GM21515 (cell line): ENCODE results near the gene LPP.

ENCODE experiments used
- ATAC-seq: cut with Tn5 transposase; IDR thresholded peaks from one replicate; pipeline ENCODE4 v1.9.1; 2021; ENCODE audit not compliant: unreplicated experiment

Gene LPP

DNA sequence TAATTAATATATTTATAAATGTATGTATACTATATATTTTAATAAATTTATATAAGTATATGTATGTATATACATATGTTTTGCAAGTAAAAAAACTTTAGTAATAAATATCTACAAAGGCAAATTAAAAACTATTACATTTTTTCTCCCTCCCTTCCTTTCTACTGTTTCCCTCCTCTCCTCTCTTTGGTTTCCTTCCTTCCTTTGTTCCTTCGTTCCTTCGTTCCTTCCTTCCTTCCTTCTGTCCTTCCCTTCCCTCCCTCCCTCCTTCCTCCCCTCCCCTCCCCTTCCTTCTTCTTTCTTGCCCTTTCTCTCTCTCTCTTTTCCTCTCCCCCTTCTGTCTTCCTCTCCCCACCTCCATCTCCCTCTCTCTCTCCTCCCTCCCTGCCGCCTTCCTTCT lies 423.6 kb downstream of the LPP start:
- ATAC-seq, result no peak

DNA sequence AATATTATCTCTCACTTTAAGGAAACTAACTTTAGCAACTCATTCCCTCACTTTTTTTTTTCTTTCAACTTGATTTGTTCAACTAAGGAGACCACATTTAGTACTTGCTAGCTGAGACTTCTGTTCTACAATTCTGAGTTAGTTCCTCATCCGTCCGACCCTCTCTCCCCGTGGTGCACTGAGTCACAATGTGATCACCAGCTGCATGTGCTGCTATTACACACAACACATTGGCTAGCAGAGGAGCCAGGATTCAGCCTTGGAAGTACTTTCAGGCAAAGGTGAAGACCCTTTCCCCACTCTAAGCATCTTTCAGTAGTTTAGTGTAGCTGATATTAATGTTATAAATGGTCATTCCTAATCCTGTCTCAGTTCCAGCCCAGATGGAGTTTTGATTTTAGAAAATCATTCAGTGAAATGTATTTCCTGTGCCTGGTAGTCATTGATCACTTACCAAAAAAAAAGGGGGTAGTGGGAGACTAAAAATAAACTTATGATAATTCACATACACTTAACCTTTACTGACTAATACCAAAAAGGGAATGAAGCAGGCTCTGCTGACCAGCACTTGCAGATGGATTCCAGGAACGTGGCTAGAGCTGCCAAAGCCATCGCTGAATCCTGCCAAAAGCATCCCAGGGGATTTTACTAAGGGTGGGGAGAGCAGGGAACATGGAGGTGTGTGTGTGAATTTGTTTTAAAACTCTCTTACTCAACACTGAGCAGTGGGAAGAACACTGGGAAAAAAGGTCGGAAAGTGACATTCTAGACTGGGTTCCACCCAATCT lies 424.8 kb downstream of the LPP start:
- ATAC-seq, result no peak

DNA sequence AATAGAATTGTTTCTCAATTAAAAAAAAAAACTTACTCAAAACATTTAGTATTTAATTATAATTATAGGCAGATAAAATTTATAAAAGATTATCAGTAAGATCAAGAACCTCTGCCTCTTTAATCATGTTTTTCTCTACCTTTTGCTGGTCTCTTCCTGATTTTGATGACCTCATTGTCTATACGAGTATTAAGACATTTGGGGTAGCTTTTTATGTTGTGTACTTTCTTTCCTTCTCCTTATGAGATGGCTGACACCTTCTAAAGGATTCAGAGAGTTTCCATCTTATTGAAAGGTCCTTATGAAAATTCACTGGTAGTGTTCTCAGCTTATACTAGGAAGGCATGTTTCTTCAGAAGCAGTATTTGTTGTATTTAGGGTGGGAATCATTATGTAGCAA lies 426.3 kb downstream of the LPP start:
- ATAC-seq, result no peak

DNA sequence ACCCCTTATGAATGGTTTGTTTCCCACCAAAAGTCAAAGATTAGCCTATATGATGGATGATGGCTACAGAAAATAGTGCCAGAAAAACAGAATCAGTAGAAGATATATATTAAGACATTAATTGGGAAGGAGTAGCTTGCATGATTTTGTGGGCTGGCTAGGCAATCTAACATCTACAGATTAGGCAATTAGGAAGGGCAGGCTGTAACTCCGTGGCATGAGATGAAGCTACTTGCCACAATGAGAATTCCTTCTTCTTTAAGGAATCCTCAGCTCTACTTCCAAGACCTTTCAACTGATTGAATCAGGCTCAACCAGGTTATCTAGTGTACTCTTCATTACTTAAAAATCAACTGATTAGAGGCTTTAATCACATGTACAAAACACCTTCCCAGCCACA lies 426.7 kb downstream of the LPP start:
- ATAC-seq, result no peak

DNA sequence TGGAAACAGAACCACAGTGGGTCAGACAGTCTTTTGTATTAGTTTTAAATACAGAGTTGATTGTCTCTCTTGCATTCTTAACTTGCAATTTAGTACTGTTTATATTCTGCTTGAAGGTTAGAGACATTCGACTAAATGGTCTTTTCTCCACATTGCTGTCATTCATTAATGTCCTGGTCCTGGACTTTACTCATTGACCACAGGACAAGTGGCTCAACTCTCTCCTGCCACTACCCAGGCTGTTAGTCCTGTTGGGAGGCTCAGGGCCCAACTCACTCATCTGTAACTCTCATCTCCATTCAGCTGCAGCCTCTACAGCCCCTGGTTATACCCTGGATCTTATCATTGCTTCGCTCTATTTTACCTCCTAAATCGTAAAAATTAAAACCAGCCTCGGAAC lies 427.4 kb downstream of the LPP start:
- ATAC-seq, result no peak

DNA sequence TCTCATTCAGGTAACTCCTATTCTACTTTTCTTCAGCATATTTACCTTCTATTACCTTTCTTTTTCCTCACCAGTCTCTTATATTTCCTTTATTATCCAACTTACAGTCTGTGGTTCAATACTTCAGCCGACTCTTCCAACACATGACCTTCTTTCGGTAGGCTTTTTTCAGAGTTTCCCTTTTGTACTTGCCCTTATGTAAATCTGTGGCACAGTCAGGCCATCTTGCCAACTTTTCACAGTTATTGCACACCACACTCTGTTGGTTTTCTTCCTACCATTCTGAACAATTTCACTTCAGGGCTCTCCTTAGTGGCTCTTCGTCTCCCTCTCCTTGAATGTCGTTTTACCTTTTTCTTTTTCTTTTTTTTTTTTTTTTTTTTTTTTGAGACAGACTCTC lies 427.8 kb downstream of the LPP start:
- no peak for ATAC-seq

DNA sequence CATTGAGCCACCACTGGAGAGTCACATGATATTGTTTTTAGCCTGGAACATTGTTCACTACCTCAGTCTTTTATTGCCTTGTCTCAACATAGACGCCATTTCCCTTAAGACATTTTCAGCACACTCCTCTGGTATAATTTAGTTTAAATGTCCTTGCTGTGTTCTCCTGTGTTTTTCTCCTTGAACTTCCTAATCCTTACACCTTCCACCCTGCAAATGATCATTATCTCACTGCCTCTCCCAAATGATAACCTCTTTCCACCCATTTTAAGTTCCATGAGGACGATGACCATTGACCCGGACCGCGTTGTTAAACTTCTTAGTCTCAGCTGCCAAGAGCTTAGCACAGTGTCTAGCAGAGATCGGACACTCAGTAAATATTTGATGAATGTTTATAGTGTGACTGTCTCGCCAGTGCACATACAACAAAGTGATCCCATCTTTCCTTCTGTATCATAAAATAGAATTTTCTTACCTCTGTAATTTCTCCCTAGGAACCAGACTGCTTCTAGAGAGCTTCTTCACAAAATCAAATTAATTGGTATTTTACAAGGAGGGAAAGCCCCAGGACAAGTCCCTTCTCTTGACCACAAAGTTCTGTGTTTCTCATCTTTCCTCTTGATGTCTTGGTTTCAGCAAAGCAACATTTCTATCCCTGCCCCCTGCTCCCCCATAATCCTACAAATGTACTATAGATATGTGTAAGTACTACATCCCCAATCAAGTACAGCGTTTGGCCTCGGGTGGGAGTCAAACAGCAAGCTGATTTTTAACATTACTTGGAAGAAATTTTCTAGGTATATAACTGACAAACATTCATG lies 429.6 kb downstream of the LPP start:
- ATAC-seq, result no peak

DNA sequence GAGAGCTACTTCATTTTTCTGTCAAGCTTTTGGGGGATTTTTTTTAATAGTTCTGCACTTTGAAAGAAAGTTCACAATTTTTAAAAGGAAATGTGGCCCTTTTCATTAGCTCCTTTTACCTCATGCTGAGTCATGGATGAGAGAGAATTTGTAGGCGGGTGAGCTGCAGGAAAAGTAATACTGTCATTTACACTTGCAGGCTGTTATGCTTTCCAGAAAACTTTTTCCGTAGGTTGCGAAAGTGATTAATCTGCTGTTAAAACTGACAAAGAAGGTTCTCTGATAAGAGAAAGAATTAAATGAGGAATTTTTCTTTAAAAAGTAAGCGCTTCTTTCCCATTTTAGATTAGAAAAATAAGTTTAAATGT lies 430.2 kb downstream of the LPP start:
- ATAC-seq, result no peak

DNA sequence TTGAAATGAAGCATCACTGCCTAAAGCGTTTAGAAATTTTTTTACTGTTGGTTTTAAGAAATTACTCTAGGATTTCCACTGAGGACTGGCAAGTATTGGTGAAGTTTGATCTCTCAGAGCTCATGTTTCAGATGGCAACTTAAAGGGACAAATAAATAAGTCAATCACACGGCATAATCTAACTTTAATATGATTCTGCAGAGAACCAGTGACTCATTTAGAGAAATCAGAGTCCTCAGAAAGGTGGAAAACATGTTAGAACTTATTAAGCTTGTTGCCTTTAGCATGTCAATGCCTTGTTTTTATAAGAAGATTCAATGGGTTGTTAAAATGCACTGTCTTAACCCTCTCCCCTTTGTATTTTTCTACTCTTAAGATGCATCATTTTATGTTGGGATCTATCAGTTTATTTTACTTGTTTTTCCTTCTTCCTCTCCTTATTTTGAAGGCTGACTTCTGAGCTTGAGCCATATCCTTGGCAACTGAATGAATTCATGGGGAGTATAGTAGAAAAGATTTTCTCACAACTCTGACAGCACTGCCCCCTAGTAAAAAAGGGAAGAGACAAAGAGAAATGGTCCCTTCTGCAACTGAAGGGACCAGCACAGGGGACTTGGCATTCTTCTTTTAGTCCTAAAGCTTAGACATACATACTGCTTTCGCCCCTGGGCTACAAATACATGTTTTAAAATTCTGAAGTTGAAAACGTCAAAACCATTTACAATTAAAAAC lies 431.2 kb downstream of the LPP start:
- ATAC-seq, result no peak

DNA sequence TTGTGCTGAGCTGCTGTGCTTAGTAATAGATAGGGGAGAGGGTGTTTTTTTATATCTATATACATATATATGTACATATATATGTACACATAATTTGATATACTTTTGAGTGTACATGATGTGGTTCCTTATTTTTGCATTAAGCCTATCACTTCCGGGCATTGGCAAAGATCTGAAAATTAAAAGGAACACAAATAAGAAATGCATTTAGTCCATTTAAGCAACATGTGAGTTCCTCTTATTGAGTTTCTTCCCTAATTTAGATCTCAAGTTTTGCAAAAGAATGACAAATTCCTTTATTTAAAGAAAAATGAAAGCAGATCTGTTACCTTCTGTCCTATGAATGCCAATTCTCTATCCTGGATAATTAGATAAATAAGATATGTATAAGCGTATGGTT lies 435.1 kb downstream of the LPP start:
- ATAC-seq, result no peak

DNA sequence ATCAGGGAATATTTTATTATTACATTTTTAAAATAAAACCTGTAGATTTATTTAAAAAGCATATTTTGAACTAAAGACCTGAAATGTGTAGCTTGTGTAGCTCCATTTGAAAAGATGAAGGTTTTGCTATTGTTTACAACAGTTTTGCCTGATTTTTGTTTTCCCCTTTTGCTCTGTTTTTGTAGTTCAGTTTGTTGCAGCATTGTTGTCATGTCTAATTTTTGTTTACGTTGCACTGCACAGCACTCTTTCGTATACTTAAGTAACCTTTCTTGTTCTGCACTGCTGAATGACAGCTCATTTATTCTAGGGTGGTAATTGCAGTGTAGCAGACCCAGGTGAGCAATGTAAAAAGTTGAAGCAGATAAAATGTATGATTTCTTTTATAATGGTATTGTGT lies 435.8 kb downstream of the LPP start:
- no peak for ATAC-seq

DNA sequence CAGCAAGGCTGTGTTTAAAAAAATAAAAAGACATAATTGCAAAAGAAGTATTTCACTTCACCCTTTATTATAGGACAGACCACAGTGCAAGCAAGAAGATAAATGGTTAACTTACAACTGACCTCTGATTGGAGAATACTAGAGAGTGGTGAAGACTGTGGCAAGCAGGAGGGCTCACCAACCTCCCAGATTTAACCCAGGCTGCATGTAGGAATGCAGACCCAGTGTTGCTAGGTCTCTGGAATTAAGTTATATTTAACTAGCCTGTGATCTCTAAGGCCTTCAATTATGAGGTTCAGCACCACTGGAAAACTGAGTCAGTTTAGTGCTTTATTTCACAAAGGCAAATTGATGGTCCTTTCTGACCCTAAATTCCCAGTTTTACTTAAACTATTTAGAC lies 436.6 kb downstream of the LPP start:
- no peak for ATAC-seq

DNA sequence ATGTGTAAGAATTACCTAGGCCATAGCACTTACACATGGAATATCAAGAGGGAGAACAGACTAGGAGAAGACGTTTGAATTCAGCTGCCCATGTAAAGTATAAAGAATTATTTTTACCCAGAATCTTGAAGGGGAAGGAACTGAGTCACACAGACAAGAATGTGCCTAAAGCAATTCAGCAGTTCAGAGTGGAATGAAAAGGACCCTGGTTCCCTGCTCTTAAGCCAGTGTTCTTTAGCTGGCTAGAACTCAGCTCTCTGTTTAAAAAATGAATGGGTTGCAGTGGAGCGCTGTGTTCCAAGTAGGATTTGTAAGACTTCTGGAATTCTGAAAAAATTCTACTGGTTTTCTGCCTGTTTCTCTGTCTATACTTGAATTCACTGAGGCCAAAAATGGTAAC lies 440.2 kb downstream of the LPP start:
- ATAC-seq, result no peak

DNA sequence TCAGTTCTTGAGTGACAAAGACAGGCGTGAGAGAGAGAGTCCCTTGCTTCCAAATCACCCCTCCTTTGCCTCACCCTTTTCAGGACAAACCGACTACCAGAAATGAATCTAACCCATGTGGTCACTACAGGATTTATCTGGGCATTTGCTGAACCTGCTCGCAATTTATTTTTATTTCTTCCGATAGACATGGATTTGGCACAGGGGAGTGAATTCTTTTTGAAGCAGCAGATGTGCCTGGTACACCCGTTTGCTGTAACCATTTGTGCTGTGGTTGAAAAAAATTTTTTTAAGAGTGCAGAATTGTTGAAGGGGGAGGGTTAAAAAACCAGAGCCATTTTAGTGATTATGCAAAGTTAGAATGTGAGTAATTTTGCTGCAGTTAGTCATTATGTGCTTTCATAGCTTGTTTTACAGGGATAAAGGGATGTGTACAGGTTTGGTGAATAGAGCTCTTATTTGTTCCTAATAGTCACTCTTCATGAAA lies 442.0 kb downstream of the LPP start:
- ATAC-seq, result no peak

DNA sequence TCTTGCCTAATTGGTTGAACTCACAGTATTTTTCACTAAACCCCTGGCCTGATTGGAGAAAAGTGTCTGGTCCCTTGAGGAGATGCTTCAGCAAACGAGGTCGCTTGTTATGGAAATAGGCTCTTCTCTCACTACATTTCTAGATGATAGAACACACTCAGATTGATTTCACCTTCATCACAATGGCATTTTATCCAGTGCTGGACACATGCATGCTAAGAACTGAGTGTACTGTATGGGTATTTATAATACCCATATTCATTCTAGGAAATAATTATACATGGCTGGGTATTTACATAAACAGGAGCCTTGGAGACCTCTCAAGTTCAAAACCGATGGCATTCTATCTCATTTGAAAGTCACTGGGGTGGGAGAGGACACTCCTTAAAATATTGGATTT lies 444.9 kb downstream of the LPP start:
- ATAC-seq, result no peak

DNA sequence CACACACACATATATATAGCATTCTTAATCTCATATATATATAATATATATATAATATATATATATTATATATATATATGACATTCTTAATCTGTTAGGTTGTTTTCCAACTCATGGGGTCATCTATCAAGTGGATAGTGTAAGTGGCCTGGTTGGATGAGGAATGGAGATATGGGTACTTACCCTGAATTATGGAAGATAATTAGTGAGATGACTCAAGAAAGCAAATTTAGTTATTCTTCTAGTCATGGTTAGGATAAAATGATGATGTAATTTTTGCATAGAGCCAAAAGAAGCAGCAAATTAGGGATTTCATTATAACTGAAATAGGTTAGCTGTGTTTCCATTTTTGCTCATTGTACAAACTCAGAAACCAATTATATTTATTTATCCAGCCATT lies 448.2 kb downstream of the LPP start:
- ATAC-seq, result no peak

DNA sequence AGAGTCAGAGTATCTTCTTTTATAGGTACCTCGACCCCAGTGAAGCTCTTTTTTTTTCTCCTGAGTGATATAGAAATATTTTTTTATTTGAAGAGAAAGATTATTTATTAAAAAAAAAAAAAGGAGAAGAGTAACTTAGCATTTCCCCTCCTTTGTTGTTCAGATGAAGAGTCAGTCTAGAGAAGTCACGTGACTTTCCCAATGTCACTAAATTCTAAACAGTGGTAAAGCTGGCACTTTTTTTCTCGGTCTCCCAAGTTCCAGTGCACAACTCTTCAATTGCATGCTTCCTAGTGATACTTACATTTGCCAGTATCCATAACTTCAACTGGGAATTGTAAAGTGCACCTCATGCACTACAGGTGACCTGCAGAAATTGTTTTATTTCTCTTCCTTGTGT lies 448.7 kb downstream of the LPP start:
- ATAC-seq, result no peak

DNA sequence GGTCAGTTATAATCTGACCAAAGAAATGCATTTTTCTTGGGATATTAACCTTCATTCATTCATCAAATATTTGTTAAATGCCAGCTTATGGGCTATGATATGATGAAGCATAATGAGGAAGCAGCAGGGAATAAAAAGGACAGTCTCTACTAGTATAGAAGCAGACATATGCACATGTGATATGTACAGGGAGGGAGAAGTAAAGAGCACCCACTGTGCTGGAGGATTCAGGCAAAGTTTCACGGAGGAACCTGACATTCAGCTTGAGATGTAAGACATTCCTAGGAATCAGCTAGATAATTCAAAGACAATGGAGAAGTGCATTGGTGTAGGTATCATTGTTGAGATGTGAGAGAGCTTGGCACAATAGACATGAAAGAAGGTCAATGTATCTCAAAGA lies 450.7 kb downstream of the LPP start:
- no peak for ATAC-seq

DNA sequence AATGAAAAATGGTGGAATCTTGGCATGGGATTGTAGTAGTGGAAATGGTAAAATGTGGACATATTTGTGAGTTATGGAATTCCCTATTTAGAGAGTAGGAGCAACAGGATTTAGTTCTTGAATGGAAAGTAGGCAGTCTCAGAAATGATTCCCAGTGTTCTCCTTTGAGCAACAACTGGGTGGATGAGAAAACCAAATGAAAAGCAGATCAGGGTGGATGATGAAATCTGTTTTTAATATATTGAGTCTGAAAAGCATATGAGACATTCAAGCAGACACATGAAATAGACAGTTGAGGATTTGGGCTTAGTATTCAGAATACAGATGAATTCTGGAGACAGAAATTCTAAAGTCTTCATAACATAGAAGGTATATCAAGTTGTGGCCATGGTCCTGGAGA lies 451.3 kb downstream of the LPP start:
- ATAC-seq, result no peak

DNA sequence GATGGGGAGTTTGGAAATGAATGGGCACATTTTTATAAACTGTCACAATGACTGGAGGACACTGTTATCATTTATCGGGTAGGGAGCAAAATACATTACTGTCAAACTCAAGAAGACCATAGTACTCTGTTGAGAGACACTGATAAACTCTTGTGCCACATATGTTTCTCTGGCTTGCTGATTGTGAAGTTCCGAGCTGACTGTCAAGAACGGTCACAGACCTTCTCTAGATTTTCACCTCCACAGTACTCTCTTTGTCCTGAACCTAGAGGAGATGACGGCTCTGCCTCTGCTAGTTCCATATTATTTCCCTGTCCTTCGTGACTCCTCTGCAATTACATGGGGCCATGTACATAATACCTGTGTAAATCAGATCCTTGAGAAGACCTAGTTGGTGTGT lies 451.9 kb downstream of the LPP start:
- ATAC-seq, result no peak

DNA sequence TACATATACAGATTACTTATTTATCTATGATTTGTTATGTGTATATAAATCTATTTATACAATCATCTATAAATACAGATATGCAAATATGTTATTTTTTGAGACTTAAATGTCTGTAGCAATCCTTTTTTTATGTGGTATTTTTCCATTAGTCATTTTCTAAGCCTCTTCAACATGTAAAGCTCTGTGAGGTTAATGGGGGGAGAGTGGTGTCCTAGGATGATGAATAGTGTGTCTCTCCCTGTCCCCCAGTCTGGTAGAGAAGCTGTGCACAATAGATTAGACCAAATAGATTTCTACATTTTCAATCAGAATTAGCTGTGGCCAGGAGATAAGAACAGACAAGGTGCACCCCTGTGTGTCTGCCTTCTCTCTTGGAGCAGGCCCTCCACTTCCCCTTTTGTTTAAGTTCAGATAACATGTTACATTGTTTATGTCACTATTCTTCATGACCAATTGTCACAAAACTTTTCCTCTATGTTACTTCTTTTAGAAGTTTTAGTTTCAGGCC lies 453.9 kb downstream of the LPP start:
- ATAC-seq, result no peak

DNA sequence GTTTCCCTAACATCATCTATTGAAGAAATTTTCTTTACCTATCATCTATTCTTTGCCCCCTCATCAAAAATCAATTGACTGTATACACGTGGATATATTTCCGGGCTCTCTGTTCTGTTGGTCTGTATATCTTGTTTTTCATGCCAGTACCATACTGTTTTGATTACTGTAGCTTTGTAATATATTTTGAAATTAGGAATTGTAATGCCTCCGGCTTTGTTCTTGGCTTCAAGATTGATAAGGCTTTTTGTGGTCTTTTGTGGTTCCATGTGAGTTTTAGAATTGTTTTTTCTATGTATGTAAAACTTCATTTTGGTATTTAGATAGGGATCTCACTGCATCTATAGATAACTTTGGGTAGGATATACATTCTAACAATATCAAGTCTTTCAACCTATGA lies 454.4 kb downstream of the LPP start:
- no peak for ATAC-seq
